ENCODE data around the gene RAB4A. TPM values are rescaled to one million over a fixed set of nuclear protein-coding genes. Genes with fewer than 3 reads are reported as not detected.

RAB4A gene
- total and polyA plus RNA-seq, 2 donors (not counting 1 experiment from before 2014, with no cell fraction given): 15.7 to 31.5 TPM

- DNase-seq (ENCODE audit: low read depth in 2 of 2): no peak
- TF ChIP-seq EZH2 (IDR thresholded peaks at IDR 0.05; ENCODE audit: low read length, missing control alignments): no peak
- no peak for TF ChIP-seq CTCF (conservative IDR thresholded peaks at IDR 0.05 in 1 of 2, IDR thresholded peaks at IDR 0.05 in 1 of 2; ENCODE audit: low read depth in 1 of 2, low read length in 2 of 2)
- peaks cover 3% of the 10 kb centered on the region for H3K4me1 ChIP-seq (ENCODE audit: control insufficient read depth, extremely low read depth, insufficient read depth, low read length)
- H3K9ac ChIP-seq (ENCODE audit: insufficient read depth, low read length): no peak overlapping the region
- H3K79me2 ChIP-seq (ENCODE audit: control insufficient read depth, insufficient read depth, low read length): peaks cover 43% of the 10 kb centered on the region
- no peaks in the 10 kb centered on the region for H3K9me3 ChIP-seq (ENCODE audit: control insufficient read depth, insufficient read depth, low read depth, low read length)
- H3K27me3 ChIP-seq (ENCODE audit: control insufficient read depth, insufficient read depth, low read length): no peaks in the 10 kb centered on the region
- no peak overlapping the region for H3K27ac ChIP-seq (ENCODE audit: insufficient read depth, low read length)
- no peak overlapping the region for H3K4me3 ChIP-seq (replicated peaks in 1 of 4; ENCODE audit: control extremely low read depth in 1 of 4, insufficient read depth in 1 of 4, low read depth in 3 of 4, low read length in 4 of 4)
- no peak overlapping the region for H2AFZ ChIP-seq (ENCODE audit: low read length)
- H3K36me3 ChIP-seq (ENCODE audit: control insufficient read depth, insufficient read depth, low read length): no peaks in the 10 kb centered on the region
- no peak overlapping the region for H3K4me2 ChIP-seq (ENCODE audit: extremely low read depth, insufficient read depth, low read length)
- H4K20me1 ChIP-seq (ENCODE audit: control insufficient read depth, extremely low read depth, insufficient read depth, low read length): no peaks in the 10 kb centered on the region
These were observed 12.3 kb downstream of the RAB4A start for GRCh38 chr1:229283183-229283611.

DNA sequence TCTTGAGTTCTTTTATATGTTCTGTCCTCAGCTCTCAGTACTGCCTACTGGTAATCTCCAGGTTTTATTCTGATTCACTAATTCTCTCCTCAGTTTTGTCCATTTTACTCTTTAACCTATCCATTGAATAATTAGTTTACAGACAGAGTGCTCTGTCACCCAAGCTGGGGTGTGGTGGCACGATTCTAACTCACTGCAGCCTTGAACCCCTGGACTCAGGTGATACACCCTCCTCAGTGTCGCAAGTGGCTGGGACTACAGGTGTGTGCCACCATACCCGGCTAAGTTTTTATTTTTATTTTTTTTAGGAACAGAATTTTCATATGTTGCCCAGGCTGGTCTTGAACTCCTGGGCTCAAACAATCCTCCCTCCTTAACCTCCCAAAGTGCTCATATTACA lies 14.0 kb downstream of the RAB4A start:
- no peak overlapping the region for H3K4me2 ChIP-seq (ENCODE audit: extremely low read depth, insufficient read depth, low read length)
- H3K4me3 ChIP-seq (replicated peaks in 1 of 4; ENCODE audit: control extremely low read depth in 1 of 4, insufficient read depth in 1 of 4, low read depth in 3 of 4, low read length in 4 of 4): no peak overlapping the region
- H2AFZ ChIP-seq (ENCODE audit: low read length): no peak overlapping the region
- TF ChIP-seq EZH2 (IDR thresholded peaks at IDR 0.05; ENCODE audit: low read length, missing control alignments): no peak
- TF ChIP-seq CTCF (conservative IDR thresholded peaks at IDR 0.05 in 1 of 2, IDR thresholded peaks at IDR 0.05 in 1 of 2; ENCODE audit: low read depth in 1 of 2, low read length in 2 of 2): no peak
- no peaks in the 10 kb centered on the region for H3K27me3 ChIP-seq (ENCODE audit: control insufficient read depth, insufficient read depth, low read length)
- no peaks in the 10 kb centered on the region for H4K20me1 ChIP-seq (ENCODE audit: control insufficient read depth, extremely low read depth, insufficient read depth, low read length)
- H3K4me1 ChIP-seq (ENCODE audit: control insufficient read depth, extremely low read depth, insufficient read depth, low read length): peaks cover 3% of the 10 kb centered on the region
- no peak overlapping the region for H3K27ac ChIP-seq (ENCODE audit: insufficient read depth, low read length)
- no peaks in the 10 kb centered on the region for H3K9me3 ChIP-seq (ENCODE audit: control insufficient read depth, insufficient read depth, low read depth, low read length)
- peaks cover 33% of the 10 kb centered on the region for H3K79me2 ChIP-seq (ENCODE audit: control insufficient read depth, insufficient read depth, low read length)
- no peak overlapping the region for H3K9ac ChIP-seq (ENCODE audit: insufficient read depth, low read length)
- no peak for DNase-seq (ENCODE audit: low read depth in 2 of 2)
- no peaks in the 10 kb centered on the region for H3K36me3 ChIP-seq (ENCODE audit: control insufficient read depth, insufficient read depth, low read length)

- Histone ChIP-seq H3K9ac (ENCODE audit: insufficient read depth, low read length) (no peak overlapping the region), H3K27me3 (ENCODE audit: control insufficient read depth, insufficient read depth, low read length) (no peaks in the 10 kb centered on the region), H3K27ac (ENCODE audit: insufficient read depth, low read length) (no peak overlapping the region), H3K4me2 (ENCODE audit: extremely low read depth, insufficient read depth, low read length) (no peak overlapping the region), H3K79me2 (ENCODE audit: control insufficient read depth, insufficient read depth, low read length) (peaks cover 32% of the 10 kb centered on the region), H3K4me1 (ENCODE audit: control insufficient read depth, extremely low read depth, insufficient read depth, low read length) (peaks cover 3% of the 10 kb centered on the region), H4K20me1 (ENCODE audit: control insufficient read depth, extremely low read depth, insufficient read depth, low read length) (no peaks in the 10 kb centered on the region), H3K4me3 (replicated peaks in 1 of 4; ENCODE audit: control extremely low read depth in 1 of 4, insufficient read depth in 1 of 4, low read depth in 3 of 4, low read length in 4 of 4) (no peak overlapping the region), H2AFZ (ENCODE audit: low read length) (no peak overlapping the region), H3K9me3 (ENCODE audit: control insufficient read depth, insufficient read depth, low read depth, low read length) (no peaks in the 10 kb centered on the region), H3K36me3 (ENCODE audit: control insufficient read depth, insufficient read depth, low read length) (no peaks in the 10 kb centered on the region)
- no peak for TF ChIP-seq EZH2 (IDR thresholded peaks at IDR 0.05; ENCODE audit: low read length, missing control alignments)
- no peak for TF ChIP-seq CTCF (conservative IDR thresholded peaks at IDR 0.05 in 1 of 2, IDR thresholded peaks at IDR 0.05 in 1 of 2; ENCODE audit: low read depth in 1 of 2, low read length in 2 of 2)
- no peak for DNase-seq (ENCODE audit: low read depth in 2 of 2)
These were observed 14.5 kb downstream of the RAB4A start for GRCh38 chr1:229285440-229285839.

All from fibroblast of lung (primary cell).